ENCODE measurements around the gene RPLP1. TPM values are rescaled to one million over a fixed set of nuclear protein-coding genes. Genes with fewer than 3 reads are reported as not detected.

RPLP1 gene
- total RNA-seq, 4 donors from 2014 or later = 849 to 1,174 (median 925) TPM

GRCh38 chr15:69476704-69477473 lies 24.3 kb downstream of the RPLP1 start:
- DNase-seq = no peak
- intact Hi-C loops (cut with DNase I; ENCODE audit: low total_unique reads) = loop anchor here (2.0 to 10.0 kb wide), 2 partner anchors 118 to 1012 kb away; no protein-coding TSS in a partner anchor
- Histone ChIP-seq H3K9me3 (no peaks in the 10 kb centered on the region), H3K27me3 (no peaks in the 10 kb centered on the region), H3K4me1 (no peaks in the 10 kb centered on the region), H3K36me3 (no peaks in the 10 kb centered on the region), H3K4me3 (no peak overlapping the region), H3K27ac (no peak overlapping the region)
- in situ Hi-C loops (cut with MboI; ENCODE audit: low sequenced_read_pairs in 4 of 4) = loop anchor here in 3 of 4 donors (10.0 kb wide), 1 partner anchor 1008 kb away; no protein-coding TSS in a partner anchor
- TF ChIP-seq CTCF (IDR thresholded peaks at IDR 0.05 in 4 of 5, conservative IDR thresholded peaks at IDR 0.05 in 1 of 5) = no peak
- no peak for ATAC-seq

DNA sequence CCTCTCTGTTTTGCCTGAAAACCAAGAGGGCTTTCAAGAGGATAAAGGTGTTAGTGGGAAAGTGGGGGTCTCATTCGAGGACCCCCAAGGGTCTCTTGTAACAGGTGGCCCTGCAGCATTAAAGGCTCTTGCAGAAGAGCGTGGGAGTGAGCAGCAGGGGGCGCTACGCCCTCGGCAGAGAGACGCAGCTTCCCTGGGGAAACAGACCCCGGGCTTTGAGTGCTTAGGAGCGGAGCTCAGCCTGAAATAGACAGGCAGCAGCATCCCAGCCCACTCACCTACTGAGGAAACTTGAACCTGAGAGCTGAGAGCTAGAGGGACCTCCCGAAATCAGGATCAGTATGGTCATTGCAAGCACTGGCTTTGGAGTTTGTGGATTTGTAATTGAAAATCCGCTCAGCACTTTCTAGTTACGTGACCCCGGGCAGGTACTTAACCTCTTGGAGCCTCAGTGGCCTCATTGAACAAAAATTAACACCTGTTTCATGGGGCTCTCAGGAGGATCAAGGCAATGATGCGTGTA lies 25.7 kb downstream of the RPLP1 start:
- H3K36me3 ChIP-seq = no peaks in the 10 kb centered on the region
- intact Hi-C loops (cut with DNase I; ENCODE audit: low total_unique reads) (loop anchor here (10.0 kb wide), 1 partner anchor 116 kb away; no protein-coding TSS in a partner anchor), in situ Hi-C loops (cut with MboI; ENCODE audit: low sequenced_read_pairs in 4 of 4) (loop anchor here in 3 of 4 donors (10.0 kb wide), 1 partner anchor 1006 kb away; no protein-coding TSS in a partner anchor)
- no peaks in the 10 kb centered on the region for H3K9me3 ChIP-seq
- ATAC-seq (no peak), DNase-seq (no peak)
- no peaks in the 10 kb centered on the region for H3K4me1 ChIP-seq
- no peak for TF ChIP-seq POLR2A (IDR thresholded peaks at IDR 0.05)
- peak; percentile 52 to 80 (median 72) for TF ChIP-seq CTCF (IDR thresholded peaks at IDR 0.05 in 4 of 5, conservative IDR thresholded peaks at IDR 0.05 in 1 of 5)
- no peaks in the 10 kb centered on the region for H3K27me3 ChIP-seq
- H3K4me3 ChIP-seq = no peak overlapping the region
- no peak overlapping the region for H3K27ac ChIP-seq

DNA sequence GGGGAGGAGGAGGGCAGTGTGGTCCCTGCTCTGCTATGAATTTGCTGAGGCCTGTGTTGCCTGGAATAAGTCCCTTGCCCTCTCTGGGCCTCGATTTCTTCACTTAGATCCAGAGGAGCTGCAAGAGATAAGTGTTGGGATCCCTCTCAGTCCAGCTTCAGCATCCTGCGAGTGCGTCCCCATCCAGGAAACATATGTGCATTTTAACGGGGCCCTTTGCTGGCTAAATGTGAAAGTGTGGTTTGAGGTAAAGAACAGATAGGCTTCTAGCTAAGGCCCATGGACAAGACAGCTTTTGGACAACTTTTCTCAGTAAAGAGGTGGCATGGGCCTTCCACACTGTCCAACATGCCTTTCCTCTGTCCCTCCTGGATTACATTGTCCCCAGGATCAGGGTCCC lies 26.5 kb downstream of the RPLP1 start:
- no peaks in the 10 kb centered on the region for H3K27me3 ChIP-seq
- DNase-seq (no peak), ATAC-seq (no peak)
- H3K4me3 ChIP-seq = no peak overlapping the region
- no peak overlapping the region for H3K27ac ChIP-seq
- no peaks in the 10 kb centered on the region for H3K36me3 ChIP-seq
- intact Hi-C loops (cut with DNase I; ENCODE audit: low total_unique reads) (loop anchor here (10.0 kb wide), 1 partner anchor 116 kb away; no protein-coding TSS in a partner anchor), in situ Hi-C loops (cut with MboI; ENCODE audit: low sequenced_read_pairs in 4 of 4) (loop anchor here in 3 of 4 donors (10.0 kb wide), 1 partner anchor 1006 kb away; no protein-coding TSS in a partner anchor)
- H3K4me1 ChIP-seq = no peaks in the 10 kb centered on the region
- no peaks in the 10 kb centered on the region for H3K9me3 ChIP-seq
- TF ChIP-seq CTCF (IDR thresholded peaks at IDR 0.05 in 4 of 5, conservative IDR thresholded peaks at IDR 0.05 in 1 of 5) = no peak

DNA sequence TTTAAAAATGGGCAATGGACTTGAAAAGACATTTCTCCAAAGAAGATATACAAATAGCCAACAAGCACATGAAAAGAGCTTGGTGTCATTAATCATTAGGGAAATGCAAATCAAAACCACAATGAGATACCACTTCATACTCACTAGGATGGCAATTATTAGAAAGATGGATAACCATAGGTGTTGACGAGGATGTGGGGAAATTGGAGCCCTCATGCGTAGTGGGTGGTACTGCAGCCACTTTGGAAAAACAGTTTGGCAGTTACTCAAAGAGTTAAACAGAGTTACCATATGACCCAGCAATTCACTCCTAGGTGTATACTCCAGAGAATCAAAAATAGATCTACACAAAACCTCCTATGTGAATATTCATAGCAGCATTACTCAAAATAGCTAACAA lies 27.4 kb downstream of the RPLP1 start:
- no peaks in the 10 kb centered on the region for H3K36me3 ChIP-seq
- H3K4me3 ChIP-seq = no peak overlapping the region
- no peak overlapping the region for H3K27ac ChIP-seq
- in situ Hi-C loops (cut with MboI; ENCODE audit: low sequenced_read_pairs in 4 of 4) (loop anchor here in 3 of 4 donors (10.0 kb wide), 1 partner anchor 1005 kb away; no protein-coding TSS in a partner anchor), intact Hi-C loops (cut with DNase I; ENCODE audit: low total_unique reads) (loop anchor here (10.0 kb wide), 1 partner anchor 115 kb away; no protein-coding TSS in a partner anchor)
- H3K27me3 ChIP-seq = no peaks in the 10 kb centered on the region
- H3K4me1 ChIP-seq = peaks cover under 1 to 2% of the 10 kb centered on the region in 2 donors
- H3K9me3 ChIP-seq = no peaks in the 10 kb centered on the region
- DNase-seq (no peak), ATAC-seq (no peak)
- TF ChIP-seq POLR2A (IDR thresholded peaks at IDR 0.05) (no peak), CTCF (IDR thresholded peaks at IDR 0.05 in 4 of 5, conservative IDR thresholded peaks at IDR 0.05 in 1 of 5) (no peak)
